GM21619 (cell line): Measurements from ENCODE around the gene GADL1.

Experiments used
- ATAC-seq: cut with Tn5 transposase; IDR thresholded peaks from one replicate; pipeline ENCODE4 v1.9.1; 2021; ENCODE audit not compliant: unreplicated experiment

GADL1 gene

DNA sequence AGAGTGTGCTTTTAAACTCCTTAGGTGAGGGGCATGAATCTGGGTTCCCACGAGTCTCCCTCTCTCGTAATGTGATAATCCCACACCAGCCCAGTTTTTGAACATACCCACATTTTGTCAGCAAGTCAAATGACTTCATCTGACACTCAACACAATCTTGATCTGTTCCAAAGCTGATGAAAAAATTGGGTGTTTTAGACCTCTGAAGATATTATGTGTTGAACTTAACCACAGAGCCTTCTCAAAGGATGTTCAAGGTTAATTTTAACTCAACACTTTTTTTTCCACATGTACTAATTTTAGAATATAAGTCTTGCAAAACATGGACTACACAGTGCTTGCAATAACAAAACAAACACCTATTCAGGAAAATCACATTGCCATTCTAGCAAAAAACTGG, 164.9 kb downstream of the GADL1 start:
- ATAC-seq: no peak

DNA sequence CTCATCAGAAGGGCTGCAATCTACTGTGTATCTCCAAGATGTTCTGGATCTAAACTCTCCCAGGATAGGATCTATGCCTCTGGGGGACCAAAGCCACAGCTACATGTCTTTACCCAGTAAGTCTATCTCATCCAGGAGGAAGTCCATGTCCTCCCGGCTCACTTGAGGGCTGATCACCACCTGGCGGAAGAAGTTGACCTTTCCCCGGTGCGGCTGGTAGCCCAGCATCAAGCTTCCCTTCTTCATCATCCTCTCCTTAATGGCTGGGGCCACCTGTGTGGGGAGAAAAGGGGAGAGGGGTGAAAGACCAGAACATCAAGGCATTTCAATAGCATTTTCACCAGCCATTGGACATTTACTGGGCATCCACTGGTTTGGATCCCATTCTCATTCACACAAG, 166.3 kb downstream of the GADL1 start:
- no peak for ATAC-seq

DNA sequence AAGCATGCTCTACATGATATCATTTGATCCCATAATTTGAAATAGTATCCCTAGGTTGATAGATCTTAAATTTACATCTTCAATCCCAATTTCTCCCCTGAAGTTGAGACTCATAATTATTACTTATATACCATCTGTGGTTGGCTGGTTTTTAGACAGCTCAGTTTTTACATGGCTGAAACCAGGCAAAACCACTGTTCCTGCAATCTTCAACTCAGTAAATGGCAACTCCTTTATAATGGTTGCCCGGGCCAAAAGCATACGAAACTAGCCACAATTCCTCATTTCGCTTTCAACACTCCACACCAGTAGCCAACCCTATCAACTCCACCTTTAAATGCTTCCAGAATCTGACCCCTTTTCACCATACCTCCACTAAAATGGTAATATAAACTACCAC, 169.6 kb downstream of the GADL1 start:
- no peak for ATAC-seq

DNA sequence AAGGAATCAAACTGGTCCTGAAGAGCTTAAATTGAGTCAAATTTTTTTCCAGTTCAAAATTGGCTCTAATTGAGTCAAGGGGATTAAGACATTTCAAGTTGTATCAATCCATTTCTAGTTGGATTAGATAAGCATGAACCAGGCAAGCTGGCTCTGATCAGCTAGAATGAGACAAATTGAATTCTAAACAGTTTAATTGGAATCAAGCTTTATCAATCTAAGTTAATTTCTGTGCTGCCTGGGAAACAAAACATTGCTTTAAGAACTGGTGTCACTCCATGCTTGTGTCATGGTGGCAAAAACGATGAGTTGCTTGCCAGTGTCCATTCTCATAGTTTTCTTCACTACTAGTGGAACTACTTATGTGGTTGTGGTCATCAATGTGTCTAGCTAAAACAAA, 171.2 kb downstream of the GADL1 start:
- no peak for ATAC-seq

DNA sequence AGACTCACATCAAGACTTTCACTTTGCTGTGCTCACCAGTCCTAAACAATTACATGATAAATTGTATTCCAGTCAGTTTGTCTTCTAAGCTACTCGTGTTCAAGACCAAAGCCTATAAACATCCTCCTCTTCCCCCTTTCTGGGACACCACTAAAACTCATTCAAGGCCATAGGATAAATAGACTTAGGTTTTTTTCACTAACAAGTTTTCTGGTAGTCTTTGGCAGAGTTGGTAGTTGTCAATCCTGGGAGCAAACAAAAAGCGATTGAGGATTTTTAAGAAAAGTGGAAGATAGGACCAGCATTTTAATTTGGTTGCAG, 173.2 kb downstream of the GADL1 start:
- no peak for ATAC-seq

DNA sequence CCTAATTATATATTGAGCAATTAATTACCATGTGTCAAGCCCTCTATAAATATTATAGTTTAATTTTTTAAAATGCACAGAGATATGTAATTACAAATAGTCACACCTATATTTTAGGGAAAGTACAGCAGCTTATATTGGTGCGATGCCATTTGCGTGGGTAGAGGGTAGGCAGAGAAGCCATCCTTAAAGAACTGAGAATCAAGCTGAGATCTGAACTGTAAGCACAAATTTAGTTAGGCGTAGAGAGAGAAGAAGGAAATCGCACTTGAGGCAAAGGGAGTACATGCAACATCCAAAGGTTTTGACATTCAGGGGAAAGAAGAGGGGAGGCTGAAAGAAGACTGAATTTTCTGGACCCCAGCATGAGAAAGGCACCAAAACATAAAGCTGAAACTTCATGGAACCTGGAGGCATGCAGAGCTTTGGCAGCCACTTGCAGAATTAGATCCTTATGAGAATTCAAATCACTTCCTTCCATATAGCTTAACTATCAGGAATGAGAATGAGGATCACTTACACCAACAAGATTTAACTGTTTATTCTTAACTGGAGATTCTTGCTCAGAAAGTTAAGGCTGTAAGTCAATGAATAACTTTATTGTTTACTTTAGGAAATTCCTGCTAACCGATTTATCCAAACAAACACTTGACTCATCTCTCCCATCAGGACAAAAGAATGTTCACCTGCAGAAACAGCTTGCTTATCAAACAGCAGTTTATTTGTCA, 173.7 kb downstream of the GADL1 start:
- ATAC-seq: no peak

DNA sequence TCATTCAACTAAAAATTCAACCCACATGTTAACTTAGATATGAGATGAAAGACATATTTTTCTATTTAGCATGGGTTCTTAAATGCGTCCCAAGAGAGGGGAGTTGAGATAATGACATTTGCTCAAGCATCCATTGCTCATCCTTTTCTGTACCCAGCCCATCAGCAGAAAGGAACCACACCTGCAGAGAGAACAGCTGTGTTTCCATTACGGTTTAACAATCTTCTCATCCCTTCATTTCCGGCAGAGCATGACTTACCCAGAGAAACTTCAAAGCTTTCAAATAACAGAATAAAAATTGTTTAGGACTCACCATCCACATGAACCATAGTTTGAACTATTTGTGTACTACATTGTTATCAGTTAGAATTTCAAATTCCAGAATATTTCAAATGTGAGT, 174.9 kb downstream of the GADL1 start:
- no peak for ATAC-seq

DNA sequence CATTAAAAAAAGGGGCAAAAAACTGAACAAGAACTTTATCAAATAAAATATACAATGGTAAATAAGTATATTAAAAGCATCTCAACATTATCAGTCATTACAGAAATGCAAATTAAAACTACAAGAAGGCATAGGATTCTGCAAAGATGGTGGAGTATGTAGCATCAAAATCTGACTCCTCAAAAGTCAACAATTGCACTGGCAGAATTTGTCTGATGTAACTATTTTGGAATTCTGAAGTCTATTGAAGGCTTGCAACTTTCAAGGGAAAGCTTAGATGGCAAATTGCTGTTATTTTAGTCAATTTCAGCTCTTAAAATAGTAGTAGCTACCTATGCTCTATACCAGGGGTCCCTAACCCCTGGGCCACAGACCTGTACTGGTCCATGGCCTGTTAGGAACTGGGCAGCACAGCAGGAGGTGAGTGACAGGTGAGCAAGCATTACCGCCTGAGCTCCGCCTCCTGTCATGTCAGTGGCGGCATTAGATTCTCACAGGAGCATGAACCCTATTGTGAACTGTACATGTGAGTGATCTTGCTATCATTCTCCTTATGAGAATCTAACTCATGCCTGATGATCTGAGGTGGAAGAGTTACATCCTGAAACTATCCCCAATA, 180.5 kb downstream of the GADL1 start:
- ATAC-seq: no peak

DNA sequence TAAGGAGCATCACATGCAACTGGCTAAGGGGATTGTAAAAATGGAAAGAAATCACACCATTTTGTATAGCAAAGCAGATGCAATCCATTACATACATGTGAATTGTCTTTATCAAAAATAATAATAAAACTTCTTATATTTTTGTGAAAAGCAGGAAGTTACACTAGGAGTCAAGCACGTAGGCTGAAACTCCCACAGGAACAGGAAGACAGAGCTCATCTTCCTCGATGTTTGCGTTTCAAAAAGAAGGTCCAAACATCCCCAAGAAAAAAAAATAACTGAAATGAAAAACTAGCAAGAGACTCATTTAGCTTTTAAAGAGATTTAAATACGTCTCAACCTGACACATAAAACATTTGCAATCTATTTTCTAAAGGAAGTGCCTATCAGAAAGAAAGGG, 181.5 kb downstream of the GADL1 start:
- ATAC-seq: no peak

DNA sequence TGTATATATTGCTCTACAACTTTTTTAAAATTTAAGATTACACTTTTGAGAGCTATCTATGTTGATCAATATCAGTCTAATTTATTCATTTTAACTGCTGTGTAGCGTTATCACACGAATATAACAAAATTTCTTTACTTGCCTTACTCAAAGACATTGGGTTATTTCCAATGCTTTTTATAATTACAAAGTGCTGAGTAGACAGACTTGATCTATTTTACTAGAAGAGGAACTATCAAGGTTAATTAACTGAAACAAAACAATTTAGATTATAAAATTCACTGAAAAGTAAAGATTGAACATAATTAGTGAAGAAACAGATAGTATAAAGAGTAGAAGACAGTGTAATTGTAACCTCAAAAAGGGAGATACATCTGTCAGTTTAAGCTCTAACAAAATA, 182.6 kb downstream of the GADL1 start:
- no peak for ATAC-seq

DNA sequence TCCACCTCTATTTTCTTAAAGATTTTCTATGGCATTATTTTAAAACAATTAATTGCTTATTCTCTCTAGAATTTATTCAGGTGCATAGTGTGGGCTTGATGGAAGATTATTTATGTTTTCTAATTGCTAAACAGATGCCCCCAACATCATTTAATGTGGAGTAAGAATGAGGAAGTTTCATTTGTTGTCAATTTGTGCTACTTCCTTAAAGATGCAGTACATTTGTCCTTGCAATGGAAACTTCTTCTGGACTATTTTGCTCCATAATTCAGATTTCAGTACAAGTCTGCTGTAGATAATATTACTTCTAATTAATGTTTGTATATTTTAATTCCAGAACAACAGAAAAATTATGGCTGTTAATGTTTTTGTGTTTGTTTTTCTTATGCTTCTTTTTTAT, 183.3 kb downstream of the GADL1 start:
- ATAC-seq: no peak

DNA sequence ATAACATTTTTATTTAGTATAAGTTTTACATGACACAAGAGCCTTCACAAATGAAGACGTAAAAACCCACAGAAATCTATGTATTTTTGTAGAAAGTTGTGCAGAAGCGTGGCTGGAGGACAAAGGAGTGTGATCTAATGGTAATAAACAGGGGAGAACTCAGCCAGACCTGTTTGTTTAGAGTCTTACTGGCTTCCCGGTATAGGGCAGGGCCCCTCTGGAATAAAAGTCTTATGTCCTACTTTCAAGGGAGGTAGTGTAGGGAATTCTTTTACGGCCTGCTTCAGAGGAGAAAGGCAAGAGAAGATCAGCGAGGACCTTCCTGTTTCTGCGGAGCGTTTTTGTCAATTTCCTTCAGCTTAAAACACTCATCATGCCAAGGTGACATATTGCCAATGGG, 184.4 kb downstream of the GADL1 start:
- ATAC-seq: no peak

DNA sequence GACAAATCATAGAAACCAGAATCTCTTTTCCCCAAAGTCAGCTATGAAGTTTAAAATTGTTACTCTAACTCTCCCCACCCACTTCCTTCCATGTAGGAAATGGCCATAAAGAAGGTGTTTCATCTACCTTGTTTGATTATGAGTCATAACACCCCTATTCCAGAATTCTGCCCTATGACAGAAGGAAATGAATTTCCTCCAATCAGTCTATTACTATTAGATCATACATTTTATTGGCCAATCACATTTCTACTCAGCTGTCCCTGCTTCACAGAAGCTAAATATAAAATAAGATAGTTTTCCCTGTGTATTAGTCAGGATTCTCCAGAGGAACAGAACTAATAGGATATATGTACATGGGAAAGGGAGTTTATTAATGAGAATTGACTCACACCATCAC, 186.0 kb downstream of the GADL1 start:
- ATAC-seq: no peak

DNA sequence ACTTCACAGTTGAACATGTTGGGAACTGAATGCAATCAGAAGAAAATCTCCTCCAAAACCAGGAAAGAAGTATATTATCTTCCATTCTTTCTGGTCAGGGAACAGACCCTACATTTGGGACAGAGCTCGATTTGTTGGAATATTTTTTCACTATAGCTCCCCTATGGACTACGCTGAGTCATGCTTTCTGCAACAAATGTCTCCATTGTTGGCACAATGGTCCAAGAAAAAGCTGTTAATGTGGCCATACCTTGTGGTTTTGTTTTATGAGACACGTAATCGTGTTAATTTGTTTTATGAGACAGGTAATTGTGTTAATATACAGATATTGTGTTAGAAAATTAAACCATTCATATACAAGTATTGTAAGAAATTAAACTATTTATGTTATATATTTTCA, 186.6 kb downstream of the GADL1 start:
- ATAC-seq: no peak

DNA sequence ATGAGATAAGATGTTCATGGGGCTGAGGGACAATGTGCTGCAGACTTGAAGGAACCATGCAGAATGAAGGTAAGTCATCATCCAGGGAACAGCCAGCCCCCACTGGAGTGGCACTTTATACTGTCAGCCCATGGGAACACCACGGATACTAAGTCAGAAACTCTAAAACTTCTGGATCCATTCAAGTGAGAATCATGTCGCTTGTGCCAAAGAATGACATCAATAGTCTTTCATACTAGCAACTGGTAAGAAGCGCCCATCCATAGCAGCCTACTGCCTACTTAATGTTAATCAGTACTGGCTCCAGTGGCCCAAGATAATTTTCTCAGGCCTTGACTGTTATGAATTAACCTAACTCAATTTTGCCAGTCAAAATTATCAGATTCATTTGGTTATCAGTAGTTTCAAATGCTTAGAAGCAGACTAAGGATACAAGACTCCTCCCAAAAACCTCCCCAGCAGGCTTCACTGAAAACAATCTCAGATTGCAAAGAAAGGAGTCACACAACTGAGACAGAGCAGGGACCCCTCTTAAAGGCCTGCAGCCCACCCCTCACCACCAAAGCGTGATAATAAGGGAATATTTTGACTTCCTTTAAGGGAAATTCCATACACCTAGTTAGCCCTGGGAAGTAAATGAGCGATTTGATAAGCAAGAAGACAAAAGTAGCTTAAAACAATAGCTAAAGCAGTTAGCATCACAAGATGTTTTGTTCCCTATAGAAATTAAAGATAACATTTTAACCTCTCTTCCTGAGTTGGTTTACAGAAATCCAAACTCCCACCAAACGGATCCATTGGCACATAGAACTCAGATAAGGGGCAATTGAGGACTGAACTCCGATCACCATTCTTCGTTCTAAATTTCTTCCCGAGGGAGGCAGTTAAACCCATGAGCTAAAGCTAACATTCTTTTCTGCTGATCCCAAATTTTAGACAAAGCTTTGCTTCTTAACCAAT, 189.2 kb downstream of the GADL1 start:
- ATAC-seq: no peak

DNA sequence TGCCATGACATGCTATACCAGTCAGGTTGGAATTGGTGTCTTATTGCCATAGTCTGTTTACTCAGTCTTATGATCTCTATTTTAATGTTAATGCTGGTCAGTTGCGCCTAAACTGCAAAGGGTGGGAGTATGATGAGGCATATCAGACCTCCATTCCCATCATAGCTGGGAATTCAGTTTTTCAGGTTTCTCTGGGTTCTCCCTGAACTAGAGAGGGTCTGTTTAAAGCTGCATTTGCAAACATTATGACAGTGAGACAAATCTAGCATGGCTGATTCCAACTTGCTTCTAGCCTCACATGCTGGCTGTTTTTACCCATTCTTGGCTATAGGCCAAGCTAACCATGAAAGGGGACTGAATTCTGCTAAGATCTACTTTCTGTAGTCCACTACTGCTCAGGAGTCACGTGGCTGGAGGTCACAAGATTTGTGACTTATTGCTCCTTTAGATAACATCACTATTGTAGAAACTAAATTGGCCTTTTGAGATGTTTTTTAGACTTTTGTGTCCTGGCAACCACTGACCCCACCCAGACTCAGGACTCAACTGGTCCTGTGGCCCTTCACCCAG, 191.5 kb downstream of the GADL1 start:
- no peak for ATAC-seq

DNA sequence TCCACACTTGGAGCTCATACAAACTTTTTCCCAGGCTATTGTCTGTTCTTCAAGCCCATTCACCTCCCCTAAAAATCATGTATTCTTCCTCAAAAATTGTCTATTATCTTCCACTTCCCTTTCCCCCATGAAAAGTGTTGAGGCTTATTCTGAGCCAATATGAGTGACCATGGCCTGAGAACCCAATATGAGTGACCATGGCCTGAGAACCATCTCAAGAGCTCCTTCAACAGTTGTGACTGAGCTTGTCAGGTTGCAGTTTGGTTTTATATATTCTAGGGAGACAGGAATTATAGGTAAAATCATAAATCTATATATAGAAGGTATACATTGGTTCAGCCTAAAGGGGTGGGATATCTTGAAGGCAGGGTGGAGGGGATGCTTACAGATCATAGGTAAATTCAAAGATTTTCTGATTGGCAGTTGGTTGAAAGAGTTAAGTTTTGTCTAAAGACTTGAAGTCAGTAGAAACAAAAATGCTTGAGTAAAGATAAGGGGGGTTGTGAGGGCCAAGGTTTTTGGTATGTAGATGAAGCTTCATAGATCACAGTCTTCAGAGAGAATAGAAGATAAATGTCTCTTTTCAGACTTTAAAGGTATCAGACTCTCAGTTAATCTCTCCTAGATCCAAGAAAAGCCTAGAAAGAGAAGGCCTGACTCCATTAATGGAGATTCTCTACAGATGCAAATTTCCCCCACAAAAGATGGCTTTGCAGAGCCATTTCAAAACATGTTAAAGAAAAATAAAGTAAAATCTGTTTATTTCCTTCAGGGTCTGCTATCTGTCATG, 192.2 kb downstream of the GADL1 start:
- ATAC-seq: no peak

DNA sequence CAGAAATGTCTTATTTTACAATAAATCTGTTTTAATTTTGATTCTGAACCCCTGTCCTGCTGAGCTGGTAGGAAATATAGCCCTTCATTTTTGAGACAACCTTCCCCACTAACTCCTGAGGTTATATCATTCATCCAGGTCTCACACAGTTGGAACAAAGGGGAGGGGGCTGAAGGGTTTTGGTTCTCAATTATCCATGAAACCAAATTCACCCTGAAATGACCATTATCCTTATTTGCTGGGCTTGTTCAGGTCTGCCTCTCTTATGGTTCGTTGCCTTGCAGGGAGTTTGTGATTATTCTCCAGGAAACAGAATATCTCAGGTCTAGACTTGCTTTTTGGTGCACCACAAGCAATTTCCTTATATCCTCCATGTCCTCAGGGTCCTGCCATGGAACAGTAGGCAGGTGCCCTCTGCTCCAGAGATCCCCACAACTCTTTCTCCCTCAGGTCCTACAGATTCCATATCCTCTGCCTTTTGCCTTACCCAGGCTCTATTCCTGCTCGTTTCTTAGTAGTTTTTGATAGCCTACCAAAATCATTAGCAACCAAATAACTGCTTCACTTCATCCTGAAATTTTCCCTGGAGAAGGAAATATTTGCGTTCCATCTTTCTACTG, 193.6 kb downstream of the GADL1 start:
- ATAC-seq: no peak

DNA sequence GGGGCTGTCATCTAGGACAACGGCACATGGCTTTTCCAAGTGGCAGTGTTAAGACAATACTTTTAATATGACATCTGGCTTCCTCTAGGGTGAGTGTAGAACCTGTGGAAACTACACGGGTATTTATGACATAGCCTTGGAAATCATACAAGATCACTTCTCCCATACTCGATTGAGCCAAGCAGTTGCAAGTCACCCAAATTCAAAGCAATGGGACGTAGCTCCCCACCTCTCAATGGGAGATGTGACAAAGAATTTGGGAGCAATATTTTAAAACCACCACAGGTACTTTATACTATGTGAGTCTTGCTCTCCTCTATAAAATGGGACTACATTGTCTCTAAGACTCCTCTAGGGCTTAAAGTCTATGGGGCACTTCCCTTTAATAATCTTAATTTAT, 194.5 kb downstream of the GADL1 start:
- ATAC-seq: no peak

DNA sequence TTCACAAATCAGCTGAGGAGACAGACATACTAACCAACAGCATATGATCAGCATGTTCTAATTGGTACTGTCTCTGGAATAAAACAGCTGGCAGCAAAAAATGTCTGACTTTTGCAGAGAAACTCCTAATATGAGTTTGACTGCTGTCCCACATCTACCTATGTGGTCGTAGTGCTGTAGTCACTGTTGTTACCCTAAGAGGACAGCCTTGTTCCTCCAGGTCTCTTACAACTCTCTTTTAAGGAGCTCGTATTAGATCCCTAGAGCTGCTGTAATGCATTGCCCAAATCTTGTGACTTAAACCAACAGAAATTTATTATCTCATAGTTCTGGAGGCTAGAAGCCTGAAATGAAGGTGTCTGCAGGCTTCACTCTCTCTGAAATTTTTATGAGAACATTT, 195.9 kb downstream of the GADL1 start:
- ATAC-seq: no peak

DNA sequence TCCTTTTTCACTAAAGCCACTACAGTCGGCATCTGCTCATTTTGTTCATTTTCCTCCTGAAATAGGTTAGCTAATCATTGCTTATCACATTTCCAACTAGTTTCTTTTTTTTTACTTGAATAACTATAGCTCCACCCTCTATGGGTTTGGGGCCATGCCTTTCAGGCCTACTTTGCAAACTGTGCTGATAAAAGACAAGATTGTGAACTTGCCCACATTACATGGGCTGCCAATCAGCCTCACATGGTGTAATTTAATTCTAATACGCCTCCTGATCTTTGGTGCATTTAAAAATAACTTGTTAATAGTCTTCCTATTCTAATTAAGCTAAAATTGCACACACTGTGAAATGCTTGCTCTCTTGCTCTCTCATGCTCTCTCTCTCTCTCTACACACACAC, 197.6 kb downstream of the GADL1 start:
- ATAC-seq: no peak
